ENCODE data around the gene UQCR10. TPM values are rescaled to one million over a fixed set of nuclear protein-coding genes. Genes with fewer than 3 reads are reported as not detected.

UQCR10 gene
- total and polyA plus RNA-seq, 11 donors, result 244 to 1,063 (median 321) TPM

DNA sequence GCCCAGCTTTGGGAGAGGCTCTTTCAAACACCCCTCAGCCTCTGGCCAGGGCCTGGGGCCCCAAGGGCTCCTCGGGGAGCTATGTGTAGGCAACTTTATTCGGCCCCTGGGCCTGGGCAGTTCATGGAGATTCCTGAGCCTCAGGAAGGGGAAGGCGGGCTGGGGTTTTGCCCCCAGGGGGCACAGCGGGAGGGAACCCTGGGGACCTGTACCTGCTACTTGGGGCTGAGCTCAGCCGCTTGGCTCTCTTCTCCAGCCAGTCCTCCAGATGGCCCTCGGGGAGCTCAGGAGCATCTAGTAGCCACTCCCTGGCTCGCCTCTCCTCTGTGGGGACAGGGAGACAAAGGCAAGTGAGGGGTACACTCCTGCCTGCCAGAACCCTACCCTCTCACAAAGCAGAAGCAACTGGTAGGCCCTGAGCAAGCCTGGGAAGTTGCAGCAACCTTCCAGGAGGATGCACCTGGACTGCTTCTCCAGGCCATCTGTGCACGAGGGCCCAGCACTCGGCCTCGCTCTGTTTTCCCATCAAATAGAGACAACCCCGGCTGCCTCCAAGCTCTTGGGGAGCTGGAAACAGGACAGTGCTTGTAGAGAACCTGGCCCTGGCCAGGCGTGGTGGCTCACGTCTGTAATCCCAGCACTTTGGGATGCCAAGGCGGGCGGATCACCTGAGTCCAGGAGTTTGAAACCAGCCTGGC lies 28.9 kb upstream of the UQCR10 start:
- H3K9me3 ChIP-seq, result no peaks in the 10 kb centered on the region
- no peaks in the 10 kb centered on the region for H3K27me3 ChIP-seq
- H3K4me1 ChIP-seq, result peaks cover 0 to 7% (median 0%) of the 10 kb centered on the region in 12 donors
- peaks cover 0 to 59% (median 34%) of the 10 kb centered on the region in 9 donors for H3K36me3 ChIP-seq
- intact Hi-C loops (cut with DNase I), result no loop called here
- no peak overlapping the region for H3K4me3 ChIP-seq
- no peak for TF ChIP-seq POLR2A (IDR thresholded peaks at IDR 0.05)
- TF ChIP-seq, protein P1, sequence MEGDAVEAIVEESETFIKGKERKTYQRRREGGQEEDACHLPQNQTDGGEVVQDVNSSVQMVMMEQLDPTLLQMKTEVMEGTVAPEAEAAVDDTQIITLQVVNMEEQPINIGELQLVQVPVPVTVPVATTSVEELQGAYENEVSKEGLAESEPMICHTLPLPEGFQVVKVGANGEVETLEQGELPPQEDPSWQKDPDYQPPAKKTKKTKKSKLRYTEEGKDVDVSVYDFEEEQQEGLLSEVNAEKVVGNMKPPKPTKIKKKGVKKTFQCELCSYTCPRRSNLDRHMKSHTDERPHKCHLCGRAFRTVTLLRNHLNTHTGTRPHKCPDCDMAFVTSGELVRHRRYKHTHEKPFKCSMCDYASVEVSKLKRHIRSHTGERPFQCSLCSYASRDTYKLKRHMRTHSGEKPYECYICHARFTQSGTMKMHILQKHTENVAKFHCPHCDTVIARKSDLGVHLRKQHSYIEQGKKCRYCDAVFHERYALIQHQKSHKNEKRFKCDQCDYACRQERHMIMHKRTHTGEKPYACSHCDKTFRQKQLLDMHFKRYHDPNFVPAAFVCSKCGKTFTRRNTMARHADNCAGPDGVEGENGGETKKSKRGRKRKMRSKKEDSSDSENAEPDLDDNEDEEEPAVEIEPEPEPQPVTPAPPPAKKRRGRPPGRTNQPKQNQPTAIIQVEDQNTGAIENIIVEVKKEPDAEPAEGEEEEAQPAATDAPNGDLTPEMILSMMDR (IDR thresholded peaks at IDR 0.05), result no peak
- WGBS, 4 donors, result 89 to 93% (median 92%) methylated on average over 8 to 15 of the region's 15 CpGs
- no peak overlapping the region for H3K27ac ChIP-seq
- ATAC-seq (no peak), DNase-seq (no peak)

DNA sequence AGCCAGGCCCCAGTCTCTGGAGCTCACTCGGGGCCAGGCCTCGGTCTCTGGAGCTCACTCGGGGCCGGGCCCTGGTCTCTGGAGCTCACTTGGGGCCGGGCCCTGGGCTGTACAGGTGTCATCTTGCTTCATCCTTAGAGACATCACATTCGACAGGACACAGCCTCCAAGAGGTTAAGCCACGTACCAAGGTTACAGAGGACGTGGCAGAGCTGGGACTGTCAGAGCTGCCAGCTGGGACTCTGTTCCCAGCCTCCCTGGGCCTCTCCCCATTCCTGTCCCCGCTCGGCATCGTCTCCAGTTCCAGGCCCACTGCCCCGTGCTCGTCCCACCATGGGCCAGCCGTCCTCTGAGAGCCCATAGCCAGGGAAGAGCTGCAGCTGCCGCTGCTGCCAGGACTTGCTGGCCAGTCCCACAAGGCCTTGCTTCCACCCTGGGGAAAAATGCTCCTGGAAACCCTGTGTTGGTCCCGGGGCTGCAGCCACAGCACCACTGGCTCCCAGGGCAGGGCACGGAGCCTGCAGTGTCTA lies 27.8 kb upstream of the UQCR10 start:
- peaks cover 0 to 56% (median 35%) of the 10 kb centered on the region in 9 donors for H3K36me3 ChIP-seq
- no peak overlapping the region for H3K4me3 ChIP-seq
- H3K27ac ChIP-seq, result no peak overlapping the region
- ATAC-seq (no peak), DNase-seq (peak in 1 of 5 donors; percentile 42)
- 88 to 95% (median 93%) methylated on average over 12 to 17 of the region's 17 CpGs for WGBS, 4 donors
- no peaks in the 10 kb centered on the region for H3K4me1 ChIP-seq
- no peaks in the 10 kb centered on the region for H3K9me3 ChIP-seq
- H3K27me3 ChIP-seq, result no peaks in the 10 kb centered on the region
- TF ChIP-seq POLR2A (IDR thresholded peaks at IDR 0.05), result no peak
- TF ChIP-seq, protein P1 (IDR thresholded peaks at IDR 0.05), result no peak
- intact Hi-C loops (cut with DNase I), result no loop called here

DNA sequence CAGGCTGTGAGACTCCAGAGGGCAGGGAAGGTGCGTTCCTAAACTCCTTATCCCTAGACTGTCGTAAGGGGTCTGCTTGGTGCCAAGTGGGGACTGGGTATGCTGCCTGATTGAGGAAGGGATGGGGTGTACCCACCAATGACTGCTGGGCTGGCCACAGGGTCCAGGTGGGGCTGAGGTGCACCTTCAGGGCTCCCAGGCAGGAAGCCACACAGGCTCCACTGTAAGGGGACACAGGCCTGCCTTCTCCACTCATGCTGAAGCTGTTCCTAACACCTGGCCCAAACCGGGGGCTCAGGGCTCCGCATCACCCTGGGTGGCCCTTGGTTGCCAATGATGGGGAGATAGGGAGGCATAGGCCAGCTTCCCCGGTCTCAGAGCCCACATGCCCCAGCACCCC lies 27.0 kb upstream of the UQCR10 start:
- DNase-seq (no peak), ATAC-seq (no peak)
- TF ChIP-seq, protein P1 (IDR thresholded peaks at IDR 0.05), result no peak
- TF ChIP-seq POLR2A (IDR thresholded peaks at IDR 0.05), result no peak
- 90 to 97% (median 96%) methylated on average over 3 to 5 of the region's 5 CpGs for WGBS, 4 donors
- Histone ChIP-seq H3K9me3 (no peaks in the 10 kb centered on the region), H3K27ac (no peak overlapping the region), H3K4me3 (no peak overlapping the region), H3K36me3 (peaks cover 0 to 55% (median 35%) of the 10 kb centered on the region in 9 donors), H3K27me3 (no peaks in the 10 kb centered on the region), H3K4me1 (no peaks in the 10 kb centered on the region)
- intact Hi-C loops (cut with DNase I), result no loop called here

DNA sequence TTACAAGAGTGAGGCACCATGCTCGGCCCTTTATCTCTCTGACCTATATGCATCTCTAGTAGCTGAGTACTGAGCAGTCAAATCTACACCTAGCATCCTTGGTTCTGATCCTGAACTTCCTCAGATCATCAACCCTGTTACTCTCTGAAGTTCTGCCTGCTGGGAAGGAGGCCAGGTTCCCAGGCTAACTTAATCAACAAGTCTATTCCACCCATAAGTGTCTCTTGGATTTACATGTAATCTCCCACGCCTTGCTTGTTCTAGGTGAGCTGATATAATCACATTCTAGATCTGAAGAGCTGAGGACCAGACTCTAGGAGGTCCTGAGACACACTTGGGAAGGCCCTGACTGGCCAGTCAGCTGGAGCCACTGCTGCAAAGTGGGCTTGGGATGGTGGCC lies 25.2 kb upstream of the UQCR10 start:
- DNase-seq, result peak in 1 of 5 donors; percentile 15
- no peak for TF ChIP-seq POLR2A (IDR thresholded peaks at IDR 0.05)
- TF ChIP-seq, protein P1 (IDR thresholded peaks at IDR 0.05), result no peak
- H3K36me3 ChIP-seq, result peaks cover 0 to 72% (median 44%) of the 10 kb centered on the region in 9 donors
- no peaks in the 10 kb centered on the region for H3K4me1 ChIP-seq
- no peaks in the 10 kb centered on the region for H3K9me3 ChIP-seq
- no peak overlapping the region for H3K27ac ChIP-seq
- 89 to 97% (median 92%) methylated on average over 2 of the region's 2 CpGs for WGBS, 4 donors
- H3K4me3 ChIP-seq, result no peak overlapping the region
- no peaks in the 10 kb centered on the region for H3K27me3 ChIP-seq
- intact Hi-C loops (cut with DNase I), result no loop called here
- ATAC-seq, result no peak

All from heart left ventricle (tissue), 16 donors.